Stimulated activated CD4-positive, alpha-beta T cell treated with anti-CD3 and anti-CD28 coated beads, Interleukin-1b, Interleukin-23, amount 100 ng/mL, for 1 hour (primary cell): ENCODE results near the gene OBSCN.
"Not testable (repeated sequence)": the region's sequence is repeated elsewhere in the genome, so short reads cannot be mapped to it uniquely, and the experiment has no call there.

ENCODE experiments used
- DNase-seq, 2 donors: peaks; one replicate each; pipeline ENCODE4 v3.0.0-alpha.2; 2020; ENCODE audit warnings: low read depth in 2 of 2

OBSCN gene

DNA sequence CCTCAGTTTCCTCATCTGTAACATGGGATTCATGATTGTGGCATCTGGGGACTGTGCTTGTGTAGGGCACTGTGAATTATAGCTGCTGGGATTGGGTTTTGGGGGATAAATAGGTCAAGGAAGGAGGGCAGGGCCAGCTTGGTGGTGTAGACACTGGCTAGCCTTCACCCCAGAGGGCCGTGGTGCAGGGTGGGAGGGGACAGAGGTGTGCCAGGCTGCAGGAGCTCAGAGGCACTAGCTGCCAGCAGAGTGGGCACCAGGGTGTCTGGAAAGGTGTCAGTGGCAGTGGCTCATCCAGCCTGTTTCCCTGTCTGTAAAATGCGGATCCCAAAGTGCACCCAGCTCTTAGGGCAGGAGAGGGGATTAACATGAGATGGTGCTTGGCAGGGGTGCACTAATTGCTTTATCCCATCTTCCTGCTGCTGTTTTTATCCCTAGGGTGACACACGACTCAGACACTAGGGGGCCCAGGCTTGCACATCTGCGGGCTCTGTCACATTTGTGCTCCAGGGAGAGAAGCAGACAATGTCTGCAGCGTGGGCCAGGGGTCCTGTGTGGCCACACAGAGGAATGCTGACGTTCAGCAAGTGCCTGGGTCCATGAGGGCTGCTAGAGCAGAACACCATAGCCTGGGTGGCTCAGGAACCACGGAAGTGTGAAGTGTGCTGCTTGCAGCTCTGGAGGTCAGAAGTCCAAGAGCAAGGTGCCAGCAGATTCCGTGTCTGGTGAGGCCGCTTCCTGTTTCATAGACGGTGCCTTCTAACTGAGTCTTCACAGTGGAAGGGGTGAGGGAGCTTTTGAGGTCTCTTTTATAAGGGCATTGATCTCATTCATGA, 19.3 kb downstream of the OBSCN start:
- no peak for DNase-seq

DNA sequence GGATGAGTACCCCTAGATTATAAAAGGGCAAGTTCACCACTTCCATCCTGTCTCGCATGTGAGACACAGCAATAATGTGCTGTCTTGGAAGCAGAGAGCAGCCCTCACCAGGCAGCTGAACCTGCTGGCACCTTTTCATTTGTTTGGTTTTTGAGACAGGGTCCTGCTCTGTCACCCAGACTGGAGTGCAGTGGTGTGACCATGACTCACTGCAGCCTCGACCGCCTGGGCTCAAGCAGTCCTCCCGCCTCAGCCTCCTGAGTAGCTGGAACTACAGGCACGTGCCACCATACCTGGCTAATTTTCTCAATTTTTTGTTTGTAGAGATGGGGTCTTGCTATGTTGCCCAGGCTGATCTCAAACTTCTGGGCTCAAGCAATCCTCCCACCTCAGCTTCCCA, 20.3 kb downstream of the OBSCN start:
- not testable (repeated sequence) for DNase-seq

DNA sequence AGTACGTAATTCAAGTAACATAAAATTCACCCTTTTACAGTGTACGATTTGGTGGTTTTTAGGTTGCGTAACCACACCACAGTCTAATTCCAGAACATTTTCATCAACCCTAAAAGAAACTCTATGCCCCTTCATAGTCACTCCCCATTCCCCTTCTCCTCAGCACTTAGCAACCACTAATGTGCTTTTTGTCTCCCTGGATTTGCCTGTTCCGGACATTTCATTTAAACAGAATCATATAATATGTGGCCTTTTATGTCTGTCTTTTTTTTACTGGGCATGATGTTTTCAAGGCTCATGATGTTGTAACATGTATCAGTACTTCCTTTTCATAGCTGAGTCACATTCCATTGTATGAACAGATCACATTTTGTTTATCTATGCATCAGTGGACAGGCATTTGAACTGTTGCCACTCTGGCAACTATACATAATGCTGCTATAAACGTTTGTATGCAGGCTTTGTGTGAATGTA, 20.8 kb downstream of the OBSCN start:
- no peak for DNase-seq

DNA sequence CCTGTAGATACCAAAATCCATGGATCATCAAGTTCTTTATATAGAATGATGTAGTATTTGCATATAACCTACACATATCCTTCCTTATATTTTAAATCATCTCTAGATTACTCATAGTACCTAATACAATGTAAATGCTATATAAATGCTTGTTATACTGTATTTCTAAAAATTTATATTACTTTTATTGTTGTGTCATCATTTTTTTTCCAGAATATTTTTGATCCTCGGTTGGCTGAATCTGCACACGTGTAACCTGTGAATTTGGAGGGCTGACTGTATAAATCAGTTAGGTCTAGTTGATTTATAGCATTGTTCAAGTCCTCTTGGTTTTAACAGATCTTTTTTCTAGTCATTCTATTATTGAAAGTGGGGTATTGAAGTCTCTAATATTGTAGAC, 23.3 kb downstream of the OBSCN start:
- DNase-seq: no peak

DNA sequence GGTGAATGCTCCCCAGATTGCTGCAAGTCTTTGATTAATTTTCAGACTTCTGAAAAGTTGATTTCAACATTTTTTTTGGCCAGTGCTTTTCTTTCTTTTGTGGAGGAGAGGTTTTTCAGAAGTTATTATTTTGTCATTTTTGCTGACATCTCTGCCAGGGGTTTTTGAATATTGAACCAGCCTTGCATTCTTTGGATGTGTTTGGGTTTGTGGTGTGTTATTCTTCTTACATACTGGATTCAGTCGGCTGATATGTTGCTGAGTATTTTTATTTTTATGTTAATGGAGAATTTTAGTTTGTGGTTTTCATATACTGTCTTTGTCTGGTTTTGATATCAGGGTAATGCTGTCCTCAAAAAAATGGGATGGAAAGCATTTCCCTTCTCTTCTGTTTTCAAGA, 25.3 kb downstream of the OBSCN start:
- no peak for DNase-seq

DNA sequence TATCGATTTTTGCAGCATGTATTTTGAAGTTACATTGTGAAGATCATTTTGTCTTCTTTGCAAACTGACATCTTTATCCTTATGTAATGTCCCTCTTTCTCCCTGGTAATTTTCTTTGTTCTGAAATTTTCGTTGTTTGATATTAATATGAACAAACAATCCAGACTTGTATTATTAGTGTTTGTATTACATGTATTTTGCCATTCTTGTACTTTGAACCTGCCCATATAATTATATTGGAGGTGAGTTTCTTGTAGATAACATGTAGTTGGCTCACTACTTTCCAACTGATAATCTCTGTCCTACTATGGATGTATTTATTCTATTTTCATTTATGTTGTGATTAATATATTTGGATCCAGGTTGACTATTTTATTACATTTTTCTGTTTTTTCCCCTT, 27.1 kb downstream of the OBSCN start:
- DNase-seq: no peak

DNA sequence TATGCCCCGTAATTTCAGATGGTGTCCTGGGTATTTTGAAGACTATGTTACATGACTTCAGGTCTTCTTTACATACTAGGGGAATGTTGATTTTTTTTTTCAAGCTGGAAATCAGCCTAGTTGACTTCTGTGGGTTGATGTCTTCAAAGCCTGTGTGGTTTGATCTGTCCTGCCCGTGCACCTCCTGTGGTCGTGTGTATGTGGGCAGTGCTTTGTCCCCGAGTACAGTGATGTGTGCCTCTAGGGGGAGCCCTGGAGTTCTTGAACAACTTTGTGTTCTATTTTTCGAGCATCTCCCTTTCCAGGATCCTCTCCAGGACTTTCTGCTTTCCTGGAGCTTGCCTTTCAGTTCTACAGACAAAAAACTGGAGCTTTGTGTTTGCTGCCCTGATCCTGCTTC, 28.9 kb downstream of the OBSCN start:
- DNase-seq: no peak

DNA sequence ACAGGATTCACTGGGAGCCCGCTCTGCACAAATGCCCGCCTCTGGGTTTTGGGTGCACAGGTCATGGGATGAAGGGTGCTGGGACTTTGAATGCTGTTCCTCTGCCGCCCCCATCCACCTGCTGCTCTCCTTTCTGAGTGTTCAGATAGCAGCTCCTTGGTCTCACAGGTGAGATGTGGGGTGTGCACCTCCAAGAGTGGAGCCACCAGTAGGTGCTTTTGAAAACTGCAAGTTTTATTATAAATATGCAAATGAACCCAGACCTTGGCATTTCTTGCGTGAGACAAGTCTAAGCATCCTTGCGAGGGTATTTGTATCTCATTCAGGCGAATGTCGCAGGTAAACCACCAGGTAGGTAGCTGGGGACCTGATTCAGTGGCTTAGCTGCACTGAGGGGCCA, 30.2 kb downstream of the OBSCN start:
- no peak for DNase-seq

DNA sequence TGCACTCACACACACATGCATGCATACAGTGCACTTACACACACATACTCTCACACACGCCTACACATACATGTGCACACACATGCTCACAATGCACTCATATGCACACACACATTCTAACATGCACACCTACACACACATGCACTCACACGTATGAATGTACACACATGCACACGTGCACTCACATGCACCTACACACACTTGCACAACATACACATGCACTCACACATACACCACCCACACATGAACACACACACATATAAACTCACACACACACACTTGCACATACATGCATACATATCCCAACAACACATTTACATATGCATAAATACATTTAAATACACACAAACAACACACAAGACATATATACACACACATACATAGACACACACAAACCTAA, 30.6 kb downstream of the OBSCN start:
- no peak for DNase-seq

DNA sequence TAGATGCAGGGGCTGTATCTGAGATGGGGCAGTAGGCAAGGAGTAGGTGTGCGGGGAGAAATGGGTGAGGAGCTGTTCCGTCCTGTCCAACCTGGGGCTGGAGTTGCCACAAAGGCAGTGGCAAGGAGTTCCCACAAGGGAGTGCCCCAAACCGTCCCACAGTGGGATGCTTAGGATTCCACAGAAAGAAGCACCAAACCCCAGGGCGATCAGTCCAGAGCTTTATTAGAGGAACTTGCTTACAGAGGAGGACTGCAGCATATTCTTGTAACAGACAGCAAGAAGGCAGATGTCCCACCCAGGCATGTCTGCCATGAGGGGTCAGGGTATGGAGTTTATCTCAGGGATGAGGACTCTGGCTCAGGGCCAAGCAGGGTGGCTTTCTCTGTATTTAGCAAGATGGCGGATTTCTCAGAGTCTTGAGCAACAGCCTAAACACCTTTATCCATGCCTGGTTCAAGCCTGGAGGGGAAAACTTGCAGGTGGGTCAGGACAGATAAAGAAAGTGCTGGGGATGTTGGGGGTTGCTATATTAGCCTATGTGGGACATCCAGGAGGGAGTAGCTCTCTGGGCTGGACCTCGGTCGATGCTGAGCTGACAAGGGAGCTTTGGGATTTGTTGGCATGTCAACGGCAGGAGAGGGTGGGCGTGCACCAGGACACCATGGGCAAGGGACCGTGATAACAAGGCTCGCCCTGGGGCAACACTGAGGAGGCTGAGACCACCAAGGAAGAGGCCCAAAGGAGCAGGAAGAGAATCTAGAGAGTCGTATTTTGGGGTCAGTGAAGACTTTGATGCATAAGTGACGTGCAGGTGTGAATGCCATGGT, 32.8 kb downstream of the OBSCN start:
- no peak for DNase-seq

DNA sequence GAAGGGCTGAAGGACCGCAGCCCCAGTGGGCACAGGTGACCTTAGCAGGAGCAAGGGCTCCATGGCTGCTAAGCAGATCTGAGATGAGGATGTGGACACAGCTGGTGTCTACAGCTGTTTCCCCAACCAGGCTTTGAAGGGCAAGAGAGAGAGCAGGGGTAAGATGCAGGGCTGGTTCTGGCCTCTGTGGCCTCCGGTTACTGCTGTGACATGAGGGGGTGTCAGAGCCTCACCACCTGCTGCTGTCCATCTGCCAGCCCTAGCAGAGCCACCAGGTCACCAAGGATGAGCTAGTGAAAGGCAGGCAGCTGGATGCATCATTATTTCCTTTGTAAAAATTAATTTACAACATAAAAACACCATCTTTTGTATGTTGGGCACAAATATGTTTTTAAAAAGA, 33.4 kb downstream of the OBSCN start:
- DNase-seq: no peak

DNA sequence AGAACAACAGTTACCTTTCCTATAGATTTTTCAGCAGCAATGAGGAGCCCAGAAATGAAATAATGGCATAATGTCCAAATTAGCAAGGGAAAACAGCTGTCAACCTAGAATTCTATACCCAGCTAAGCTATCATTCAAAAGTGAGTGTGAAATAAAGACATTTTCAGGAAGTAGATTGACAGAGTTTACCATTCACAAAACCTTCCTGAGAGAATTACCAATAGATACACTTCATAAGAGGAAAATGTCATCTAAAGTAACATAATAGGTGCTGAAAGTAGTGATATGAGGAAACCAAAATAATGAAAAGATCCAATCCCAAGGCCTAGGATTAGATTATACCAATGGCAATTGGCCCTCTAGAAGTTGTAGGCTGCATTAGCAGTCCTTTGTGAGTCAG, 34.6 kb downstream of the OBSCN start:
- no peak for DNase-seq

DNA sequence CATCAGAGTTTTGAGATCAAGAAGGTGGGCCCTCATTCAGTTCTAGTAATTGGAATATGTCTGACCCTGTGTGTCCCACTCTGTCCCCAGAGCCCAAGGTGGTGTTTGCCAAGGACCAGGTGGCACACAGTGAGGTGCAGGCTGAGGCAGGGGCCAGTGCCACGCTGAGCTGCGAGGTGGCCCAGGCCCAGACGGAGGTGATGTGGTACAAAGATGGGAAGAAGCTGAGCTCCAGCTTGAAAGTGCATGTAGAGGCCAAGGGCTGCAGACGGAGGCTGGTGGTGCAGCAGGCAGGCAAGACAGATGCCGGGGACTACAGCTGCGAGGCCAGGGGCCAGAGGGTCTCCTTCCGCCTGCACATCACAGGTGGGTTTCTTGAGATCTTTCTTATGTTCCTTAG, 35.2 kb downstream of the OBSCN start:
- no peak for DNase-seq

DNA sequence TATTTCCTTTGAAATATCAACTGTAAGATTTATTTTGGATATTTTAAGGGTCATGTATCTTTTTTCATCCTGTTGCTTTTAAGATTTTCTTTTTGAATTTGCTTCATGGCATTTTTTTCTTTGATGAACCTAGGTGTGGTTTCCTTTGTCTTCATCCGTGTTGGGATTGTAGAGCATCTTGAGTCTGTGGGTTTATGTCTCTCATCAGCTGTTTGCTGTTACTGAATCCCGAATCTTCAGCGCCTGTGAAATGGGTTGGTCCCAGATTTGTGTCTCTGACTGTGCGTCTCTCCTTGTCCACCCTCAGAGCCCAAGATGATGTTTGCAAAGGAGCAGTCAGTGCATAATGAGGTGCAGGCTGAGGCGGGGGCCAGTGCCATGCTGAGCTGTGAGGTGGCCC, 36.1 kb downstream of the OBSCN start:
- DNase-seq: not testable (repeated sequence)

DNA sequence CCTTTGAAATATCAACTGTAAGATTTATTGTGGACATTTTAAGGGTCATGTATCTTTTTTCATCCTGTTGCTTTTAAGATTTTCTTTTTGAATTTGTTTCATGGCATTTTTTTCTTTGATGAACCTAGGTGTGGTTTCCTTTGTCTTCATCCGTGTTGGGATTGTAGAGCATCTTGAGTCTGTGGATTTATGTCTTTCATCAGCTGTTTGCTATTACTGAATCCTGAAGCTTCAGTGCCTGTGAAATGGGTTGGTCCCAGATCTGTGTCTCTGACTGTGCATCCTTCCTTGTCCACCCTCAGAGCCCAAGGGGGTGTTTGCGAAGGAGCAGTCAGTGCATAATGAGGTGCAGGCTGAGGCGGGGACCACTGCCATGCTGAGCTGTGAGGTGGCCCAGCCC, 37.3 kb downstream of the OBSCN start:
- DNase-seq: no peak

DNA sequence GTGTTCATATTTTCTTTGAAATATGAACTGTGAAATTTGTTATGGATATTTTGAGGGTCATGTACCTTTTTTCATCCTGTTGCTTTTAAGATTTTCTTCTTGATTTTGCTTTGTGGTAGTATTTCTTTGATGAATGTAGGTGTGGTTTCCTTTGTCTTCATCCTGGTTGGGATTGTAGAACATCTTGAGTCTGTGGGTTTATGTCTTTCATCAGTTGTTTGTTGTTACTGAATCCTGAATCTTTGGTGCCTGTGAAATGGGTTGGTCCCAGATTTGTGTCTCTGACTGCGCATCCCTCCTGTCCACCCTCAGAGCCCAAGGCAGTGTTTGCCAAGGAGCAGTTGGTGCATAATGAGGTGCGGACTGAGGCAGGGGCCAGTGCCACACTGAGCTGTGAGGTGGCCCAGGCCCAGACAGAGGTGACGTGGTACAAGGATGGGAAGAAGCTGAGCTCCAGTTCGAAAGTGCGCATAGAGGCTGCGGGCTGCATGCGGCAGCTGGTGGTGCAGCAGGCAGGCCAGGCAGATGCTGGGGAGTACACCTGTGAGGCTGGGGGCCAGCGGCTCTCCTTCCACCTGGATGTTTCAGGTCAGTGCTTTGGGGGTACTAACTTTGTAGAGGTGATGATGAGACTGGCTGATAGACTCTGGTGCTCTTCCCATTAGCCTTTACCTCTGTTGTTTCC, 38.5 kb downstream of the OBSCN start:
- DNase-seq: no peak

DNA sequence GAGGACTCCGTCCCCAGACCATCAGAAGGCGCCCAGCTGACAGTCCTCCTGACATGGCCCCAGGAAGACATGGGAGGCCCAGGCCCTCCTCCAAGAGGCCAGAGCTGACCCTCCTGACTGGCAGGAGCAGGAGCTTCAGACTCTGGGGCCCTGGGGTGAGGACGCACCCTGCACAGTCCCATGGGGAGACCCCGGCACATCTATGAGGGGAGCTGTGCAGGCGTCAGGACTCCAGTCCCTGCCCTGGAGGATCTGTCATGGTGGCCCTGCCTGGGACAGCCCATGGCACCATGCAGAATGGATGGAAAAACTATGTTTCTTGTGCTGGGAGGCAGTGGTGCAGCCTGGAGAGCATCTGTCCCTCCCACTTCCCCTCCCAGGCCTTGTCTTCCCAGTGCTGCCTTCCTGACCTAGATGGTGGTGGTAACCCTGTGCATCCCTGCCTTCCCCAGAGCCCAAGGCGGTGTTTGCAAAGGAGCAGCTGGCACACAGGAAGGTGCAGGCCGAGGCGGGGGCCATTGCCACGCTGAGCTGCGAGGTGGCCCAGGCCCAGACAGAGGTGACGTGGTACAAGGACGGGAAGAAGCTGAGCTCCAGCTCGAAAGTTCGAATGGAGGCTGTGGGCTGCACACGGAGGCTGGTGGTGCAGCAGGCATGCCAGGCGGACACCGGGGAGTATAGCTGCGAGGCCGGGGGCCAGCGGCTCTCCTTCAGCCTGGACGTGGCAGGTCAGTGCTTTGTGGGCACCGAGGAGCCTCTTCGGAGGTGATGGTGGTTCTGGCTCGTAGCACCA, 41.9 kb downstream of the OBSCN start:
- DNase-seq: no peak

DNA sequence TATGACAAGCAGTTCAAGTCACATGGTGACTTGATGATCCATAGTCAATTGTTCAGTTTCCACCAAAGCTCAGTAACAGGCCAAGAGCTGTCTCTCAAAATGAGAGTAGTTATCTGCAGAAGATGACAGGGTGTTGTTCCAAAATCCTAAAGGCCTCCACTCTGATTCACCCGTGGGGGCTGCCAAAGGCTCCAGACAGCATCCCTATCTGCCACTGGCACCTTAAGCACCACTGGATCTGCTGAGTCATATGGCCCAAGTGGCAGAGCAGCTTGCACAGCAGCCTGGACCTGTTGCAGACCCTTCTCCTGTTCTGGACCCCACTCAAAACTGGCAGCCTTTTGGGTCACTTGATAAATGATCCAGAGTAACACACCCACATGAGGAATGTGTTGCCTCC, 44.6 kb downstream of the OBSCN start:
- DNase-seq: not testable (repeated sequence)

DNA sequence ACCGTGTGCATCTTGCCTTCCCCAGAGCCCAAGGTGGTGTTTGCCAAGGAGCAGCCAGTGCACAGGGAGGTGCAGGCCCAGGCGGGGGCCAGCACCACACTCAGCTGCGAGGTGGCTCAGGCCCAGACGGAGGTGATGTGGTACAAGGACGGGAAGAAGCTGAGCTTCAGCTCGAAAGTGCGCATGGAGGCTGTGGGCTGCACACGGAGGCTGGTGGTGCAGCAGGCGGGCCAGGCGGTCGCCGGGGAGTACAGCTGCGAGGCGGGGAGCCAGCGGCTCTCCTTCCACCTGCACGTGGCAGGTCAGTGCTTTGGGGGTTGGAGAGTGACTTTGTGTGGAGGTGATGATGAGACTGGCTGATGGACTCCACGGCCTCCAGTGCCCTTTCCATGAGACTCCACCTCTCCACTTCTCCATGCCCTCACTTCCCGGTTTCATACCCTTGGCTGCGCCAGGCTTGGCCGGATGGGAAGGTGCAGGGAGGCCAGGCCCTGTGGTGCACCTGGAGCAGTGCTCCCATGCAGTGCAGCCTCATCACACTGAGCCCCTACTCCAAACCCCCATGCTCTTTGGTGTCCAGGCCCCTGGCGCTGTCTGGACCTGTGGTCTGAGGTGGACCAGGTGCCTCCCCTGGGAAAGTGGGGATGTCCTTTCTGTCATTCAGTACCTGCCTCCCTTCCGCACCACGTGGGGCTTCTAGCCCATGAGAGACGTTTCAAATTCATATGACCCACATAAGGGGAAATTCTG, 49.0 kb downstream of the OBSCN start:
- no peak for DNase-seq

DNA sequence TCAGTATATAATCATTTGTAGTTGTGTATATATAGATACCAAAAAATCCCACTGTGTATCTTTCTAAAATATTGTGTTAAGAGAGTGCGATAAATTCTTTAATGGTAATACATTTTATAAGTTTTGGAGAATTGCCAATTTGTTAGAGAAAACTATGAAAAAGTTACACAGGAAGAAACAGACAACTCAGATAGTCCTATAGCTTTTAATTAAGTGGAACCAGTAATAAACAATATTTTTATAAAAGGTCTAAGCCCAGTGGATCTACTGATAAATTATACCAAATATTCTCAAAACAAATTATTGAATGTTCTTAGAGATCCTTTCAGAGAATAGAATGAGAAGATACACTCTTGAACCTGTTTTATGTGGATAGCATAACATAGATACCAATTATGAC, 50.6 kb downstream of the OBSCN start:
- no peak for DNase-seq

DNA sequence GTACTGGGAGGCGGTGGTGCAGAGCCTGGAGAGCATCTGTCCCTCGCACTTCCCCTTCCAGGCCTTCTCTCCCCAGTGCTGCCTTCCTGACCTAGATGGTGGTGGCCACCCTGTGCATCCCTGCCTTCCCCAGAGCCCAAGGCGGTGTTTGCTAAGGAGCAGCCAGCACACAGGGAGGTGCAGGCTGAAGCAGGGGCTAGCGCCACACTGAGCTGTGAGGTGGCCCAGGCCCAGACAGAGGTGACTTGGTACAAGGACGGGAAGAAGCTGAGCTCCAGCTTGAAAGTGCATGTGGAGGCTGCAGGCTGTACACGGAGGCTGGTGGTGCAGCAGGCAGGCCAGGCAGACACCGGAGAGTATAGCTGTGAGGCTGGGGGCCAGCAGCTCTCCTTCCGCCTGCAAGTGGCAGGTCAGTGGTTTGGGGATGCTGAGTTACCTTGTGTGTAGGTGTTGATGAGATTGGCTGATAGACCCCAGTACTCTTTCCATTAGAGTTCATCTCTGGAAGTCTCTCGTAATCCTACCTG, 51.6 kb downstream of the OBSCN start:
- DNase-seq: no peak
